H1 (cell line): ENCODE measurements around the gene ZNF446. TPM values are rescaled to one million over a fixed set of nuclear protein-coding genes. Genes with fewer than 3 reads are reported as not detected.

Experiments
- CTCF ChIA-PET: fragments of 300-600 bp; sonication (Branson Sonifier 250); formaldehyde crosslinking; loops from one replicate; lab custom pipeline; 2021; ENCODE audit not compliant: partially characterized antibody; lab: Charles Lee
- POLR2A ChIA-PET: fragments of 300-600 bp; sonication (Branson Sonifier 250); formaldehyde crosslinking; loops from one replicate; lab custom pipeline; 2021; ENCODE audit warnings: inconsistent platforms; ENCODE audit not compliant: partially characterized antibody; lab: Charles Lee
- DNase-seq, 2 experiments: peaks; one replicate each; pipeline versions ENCODE4 v3.0.0 to v3.0.0-alpha.2; 2010 to 2022; ENCODE audit warnings: low spot score in 2 of 2, low read depth in 1 of 2, mixed read lengths in 1 of 2
- FAIRE-seq: peaks from 2 replicates; lab custom pipeline; 2011; peaks lifted over from hg19 to GRCh38; lab: Jason Lieb, UNC
- H2AFZ ChIP-seq: 2 replicates; pipeline ENCODE4 v1.8.1; 2012; ENCODE audit warnings: low read length, inconsistent platforms
- H2AK5ac ChIP-seq: 2 replicates; pipeline ENCODE4 v1.6.1; 2013; ENCODE audit warnings: low read depth, low read length
- H2BK120ac ChIP-seq: replicated peaks from 2 replicates; pipeline ENCODE3; 2013; ENCODE audit warnings: low read depth, low read length, inconsistent platforms
- H2BK12ac ChIP-seq: 2 replicates; pipeline ENCODE4 v1.6.1; 2013; ENCODE audit warnings: low read depth, low read length
- H2BK15ac ChIP-seq: 2 replicates; pipeline ENCODE4 v1.6.1; 2013; ENCODE audit warnings: low read length
- H2BK20ac ChIP-seq: 2 replicates; pipeline ENCODE4 v1.6.1; 2013; ENCODE audit warnings: low read length
- H2BK5ac ChIP-seq: 2 replicates; pipeline ENCODE4 v1.6.1; 2013; ENCODE audit warnings: low read depth, low read length
- H3K14ac ChIP-seq: 2 replicates; pipeline ENCODE4 v1.6.1; 2013; ENCODE audit warnings: inconsistent platforms; ENCODE audit not compliant: insufficient read length
- H3K18ac ChIP-seq: 2 replicates; pipeline ENCODE4 v1.6.1; 2013; ENCODE audit warnings: low read length; ENCODE audit errors: extremely low read depth
- H3K23ac ChIP-seq: 2 replicates; pipeline ENCODE4 v1.6.1; 2013; ENCODE audit warnings: inconsistent platforms; ENCODE audit not compliant: insufficient read length
- H3K23me2 ChIP-seq: 2 replicates; pipeline ENCODE4 v1.6.1; 2013; ENCODE audit warnings: low read depth, low read length
- H3K27ac ChIP-seq: 2 replicates; pipeline ENCODE4 v1.6.1; 2011; ENCODE audit warnings: low read depth, low read length, inconsistent platforms
- H3K27me3 ChIP-seq, 4 experiments: replicated peaks in 1 of 4; 1 replicate in 1 of 4; 2 replicates in 3 of 4; pipeline versions ENCODE4 v1.6.1 to v1.8.1; 2011 to 2013; ENCODE audit warnings: low read length in 3 of 4, mild to moderate bottlenecking in 3 of 4, inconsistent platforms in 2 of 4, mixed read lengths in 2 of 4, moderate library complexity in 1 of 4; ENCODE audit not compliant: control insufficient read depth in 3 of 4, insufficient read depth in 3 of 4; ENCODE audit errors: extremely low read depth in 1 of 4
- H3K36me3 ChIP-seq, 4 experiments: 2 replicates each; pipeline versions ENCODE4 v1.6.1 to v1.8.1; 2011 to 2013; ENCODE audit warnings: mild to moderate bottlenecking in 4 of 4, low read length in 3 of 4, moderate library complexity in 2 of 4, control low read depth in 1 of 4, inconsistent platforms in 1 of 4; ENCODE audit not compliant: insufficient read depth in 4 of 4, control insufficient read depth in 2 of 4
- H3K4ac ChIP-seq: replicated peaks from 2 replicates; pipeline ENCODE3; 2013; ENCODE audit warnings: low read length, low read depth, mixed read lengths, inconsistent platforms; ENCODE audit not compliant: insufficient read length
- H3K4me1 ChIP-seq, 4 experiments: replicated peaks in 1 of 4; 1 replicate in 1 of 4; 2 replicates in 3 of 4; pipeline versions ENCODE4 v1.6.1 to v1.8.1; 2011 to 2013; ENCODE audit warnings: low read length in 3 of 4, inconsistent platforms in 2 of 4, mixed read lengths in 1 of 4; ENCODE audit not compliant: insufficient read depth in 4 of 4, control insufficient read depth in 3 of 4
- H3K4me2 ChIP-seq, 2 experiments: 2 replicates each; pipeline versions ENCODE4 v1.6.1 to v1.8.1; 2011 to 2013; ENCODE audit warnings: low read depth in 2 of 2, low read length in 2 of 2, control low read depth in 1 of 2, inconsistent platforms in 1 of 2, mild to moderate bottlenecking in 1 of 2; ENCODE audit not compliant: insufficient read depth in 1 of 2
- H3K4me3 ChIP-seq, 4 experiments: fragments of 200-600, 300-600 bp in 1 of 4; sonication (generic), shearing (Covaris generic), sonication (Bioruptor Twin) in 1 of 4; 2 replicates each; pipeline versions ENCODE4 v1.5.1 to v1.8.1; 2011 to 2016; ENCODE audit warnings: low read length in 4 of 4, low read depth in 3 of 4, control low read depth in 2 of 4, inconsistent platforms in 2 of 4, mild to moderate bottlenecking in 2 of 4, mixed read lengths in 1 of 4, moderate library complexity in 1 of 4; ENCODE audit not compliant: insufficient read depth in 2 of 4; ENCODE audit errors: extremely low read depth in 1 of 4
- H3K56ac ChIP-seq: replicated peaks from 2 replicates; pipeline ENCODE3; 2013; ENCODE audit warnings: low read depth, mild to moderate bottlenecking, mixed read lengths, low read length, inconsistent platforms; ENCODE audit not compliant: insufficient read length
- H3K79me1 ChIP-seq: 2 replicates; pipeline ENCODE4 v1.6.1; 2013; ENCODE audit warnings: low read depth, low read length, control low read depth
- H3K79me2 ChIP-seq, 2 experiments: 2 replicates each; pipeline versions ENCODE4 v1.6.1 to v1.8.1; 2012 to 2013; ENCODE audit warnings: low read length in 2 of 2, mild to moderate bottlenecking in 2 of 2, inconsistent platforms in 1 of 2; ENCODE audit not compliant: insufficient read depth in 2 of 2, control insufficient read depth in 1 of 2
- H3K9ac ChIP-seq, 4 experiments: replicated peaks in 1 of 4; 1 replicate in 1 of 4; 2 replicates in 3 of 4; pipeline versions ENCODE4 v1.6.1 to v1.8.1; 2011 to 2013; ENCODE audit warnings: low read depth in 3 of 4, low read length in 3 of 4, control low read depth in 2 of 4, mild to moderate bottlenecking in 2 of 4, moderate library complexity in 2 of 4, inconsistent platforms in 1 of 4; ENCODE audit errors: extremely low read depth in 1 of 4
- H3K9me3 ChIP-seq, 2 experiments: 2 replicates each; pipeline versions ENCODE4 v1.6.1 to v1.8.1; 2012 to 2013; ENCODE audit warnings: mild to moderate bottlenecking in 2 of 2, moderate library complexity in 2 of 2, control low read depth in 1 of 2, inconsistent platforms in 1 of 2, low read depth in 1 of 2, low read length in 1 of 2, mixed read lengths in 1 of 2; ENCODE audit not compliant: insufficient read depth in 2 of 2
- H4K20me1 ChIP-seq, 2 experiments: replicated peaks in 1 of 2; 2 replicates each; pipeline versions ENCODE3 to v1.8.1; 2011 to 2013; ENCODE audit warnings: inconsistent platforms in 2 of 2, low read length in 2 of 2, mild to moderate bottlenecking in 1 of 2; ENCODE audit not compliant: insufficient read depth in 2 of 2, control insufficient read depth in 1 of 2
- H4K5ac ChIP-seq: 2 replicates; pipeline ENCODE4 v1.6.1; 2013; ENCODE audit warnings: low read length, low read depth, mixed read lengths, inconsistent platforms; ENCODE audit not compliant: insufficient read length
- H4K8ac ChIP-seq: 2 replicates; pipeline ENCODE4 v1.8.0; 2013; ENCODE audit warnings: mild to moderate bottlenecking, moderate library complexity, low read length, inconsistent platforms; ENCODE audit not compliant: insufficient read depth; ENCODE audit errors: extremely low read depth
- H4K91ac ChIP-seq: replicated peaks from 2 replicates; pipeline ENCODE3; 2013; ENCODE audit warnings: low read length, mixed read lengths, inconsistent platforms; ENCODE audit not compliant: insufficient read length
- CREB1 ChIP-seq: IDR thresholded peaks from 2 replicates; pipeline ENCODE4 v1.6.1; 2012; ENCODE audit warnings: inconsistent platforms
- JUN ChIP-seq: IDR thresholded peaks from 2 replicates; pipeline ENCODE4 v1.6.1; 2011; ENCODE audit warnings: low read depth, mild to moderate bottlenecking, improper control_type of control experiment, low read length
- SIN3A ChIP-seq, 2 experiments: IDR thresholded peaks in 1 of 2; conservative IDR thresholded peaks in 1 of 2; 2 replicates each; pipeline ENCODE4 v1.6.1; 2011 to 2012; ENCODE audit warnings: low read length in 2 of 2, improper control_type of control experiment in 1 of 2, low read depth in 1 of 2, mild to moderate bottlenecking in 1 of 2
- SP4 ChIP-seq: IDR thresholded peaks from 2 replicates; pipeline ENCODE4 v1.6.1; 2012; ENCODE audit warnings: low read length, inconsistent platforms
- WGBS, 2 experiments: shearing (Covaris generic) in 1 of 2; methylation state at CpG; one replicate each; pipeline versions ENCODE4 v1.1.6 to v1.1.7; 2013 to 2015; ENCODE audit warnings: low lambda C conversion rate in 2 of 2, mixed read lengths in 2 of 2, inconsistent platforms in 1 of 2, low coverage in 1 of 2, missing lambda C conversion rate in 1 of 2; ENCODE audit not compliant: insufficient replicate concordance in 2 of 2, insufficient coverage in 1 of 2, insufficient read length in 1 of 2; ENCODE audit errors: extremely low coverage in 1 of 2, missing lambda C conversion rate in 1 of 2; 5-methylcytosine and 5-hydroxymethylcytosine counted together
- polyA plus RNA-seq, 7 experiments: library from polyadenylated mRNA; depleted of rRNA in 3 of 7; stranded (reverse) in 5 of 7; unstranded in 2 of 7; fragments of >200 nt in 5 of 7; fragments of 200-250 nt in 2 of 7; gene quantifications; 1 replicate in 5 of 7; 2 replicates in 1 of 7; 4 replicates in 1 of 7; pipeline versions ENCODE4 v1.2.1 to v1.2.3, GENCODE V29; 2011 to 2013; ENCODE audit warnings: missing spikeins in 2 of 7, mixed read lengths in 2 of 7
- total RNA-seq: library from RNA; stranded (reverse); fragmentation: NEBNext Ultra II Directional; extraction: Animal tissue kit (Norgen Biotek cat#: 25700); gene quantifications from 2 replicates; pipeline ENCODE4 v1.2.1, GENCODE V29; 2021
- TF ChIP-seq, protein P1 (sequence below): IDR thresholded peaks from 2 replicates; pipeline ENCODE4 v1.6.1; 2011; ENCODE audit warnings: low read length, improper control_type of control experiment

Gene ZNF446
- total and polyA plus RNA-seq, 2 of the 8 experiments (the other 6 are each of a cell fraction or from before 2014, with no cell fraction given): 4.1 to 5.5 TPM

DNA sequence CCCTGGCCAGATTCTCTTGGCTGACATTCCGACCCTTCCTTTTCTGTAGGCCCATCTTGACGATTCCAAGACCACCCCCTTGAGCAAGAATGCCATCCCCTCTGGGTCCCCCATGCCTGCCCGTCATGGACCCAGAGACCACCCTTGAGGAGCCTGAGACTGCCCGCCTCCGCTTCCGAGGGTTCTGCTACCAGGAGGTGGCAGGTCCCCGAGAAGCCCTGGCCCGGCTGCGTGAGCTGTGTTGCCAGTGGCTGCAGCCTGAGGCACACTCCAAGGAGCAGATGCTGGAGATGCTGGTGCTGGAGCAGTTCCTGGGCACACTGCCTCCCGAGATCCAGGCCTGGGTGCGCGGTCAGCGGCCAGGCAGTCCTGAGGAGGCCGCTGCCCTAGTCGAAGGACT, 978 bp downstream of the ZNF446 start:
- Histone ChIP-seq H3K79me1 (no peaks in the 10 kb centered on the region), H2BK5ac (no peak overlapping the region), H4K5ac (no peak overlapping the region), H3K14ac (no peak overlapping the region), H3K9me3 (no peaks in the 10 kb centered on the region), H3K27ac (no peak overlapping the region), H4K8ac (no peak overlapping the region), H2BK12ac (no peak overlapping the region), H3K4me1 (peaks cover 0 to 6% (median 5%) of the 10 kb centered on the region in 4 experiments; a peak in 6 of 7 replicates), H3K79me2 (no peaks in the 10 kb centered on the region), H4K20me1 (peaks cover 3 to 6% of the 10 kb centered on the region in 2 experiments), H3K4me3 (peak overlapping the region in 3 of 4 experiments; percentile 42 to 76 (median 66); a peak in 4 of 8 replicates), H4K91ac (no peak overlapping the region), H3K56ac (no peak overlapping the region), H3K23ac (no peak overlapping the region), H3K23me2 (peaks cover 14% of the 10 kb centered on the region), H3K4ac (no peak overlapping the region), H2AK5ac (0 out of 2 replicates have a peak overlapping the region, but pooled peaks have one; percentile 40), H2BK15ac (no peak overlapping the region), H3K27me3 (peaks cover 0 to 3% (median 0%) of the 10 kb centered on the region in 4 experiments; a peak in 3 of 7 replicates), H2AFZ (no peak overlapping the region), H3K18ac (no peak overlapping the region), H3K36me3 (peaks cover under 1 to 4% (median 1%) of the 10 kb centered on the region in 4 experiments; a peak in 3 of 8 replicates), H3K4me2 (peak overlapping the region; percentile 88 to 94), H2BK120ac (no peak overlapping the region), H3K9ac (no peak overlapping the region), H2BK20ac (no peak overlapping the region)
- no peak for FAIRE-seq
- DNase-seq: no peak
- WGBS, 2 experiments: 89% methylated on average over 15 of the region's 15 CpGs; no CpG with 5 or more reads in 1 of the 2 experiments
- ChIA-PET CTCF (interaction anchor here (0.6 to 1.6 kb wide), 3 partner anchors 26 to 61 kb away, joined by 3 to 7 read pairs (median 4); partner anchors contain the start of genes ZBTB45 and ZNF324B), POLR2A (interaction anchor here (0.7 to 3.0 kb wide), 12 partner anchors 9 to 111 kb away, joined by 3 to 14 read pairs (median 3); partner anchors contain the start of genes CHMP2A, TRIM28 and ZBTB45)
- TF ChIP-seq SP4 (no peak), SIN3A (conservative IDR thresholded peaks at IDR 0.05 in 1 of 2, IDR thresholded peaks at IDR 0.05 in 1 of 2; ENCODE audit: low read depth in 1 of 2, low read length in 2 of 2) (no peak), CREB1 (no peak), JUN (no peak)
- TF ChIP-seq, protein P1, sequence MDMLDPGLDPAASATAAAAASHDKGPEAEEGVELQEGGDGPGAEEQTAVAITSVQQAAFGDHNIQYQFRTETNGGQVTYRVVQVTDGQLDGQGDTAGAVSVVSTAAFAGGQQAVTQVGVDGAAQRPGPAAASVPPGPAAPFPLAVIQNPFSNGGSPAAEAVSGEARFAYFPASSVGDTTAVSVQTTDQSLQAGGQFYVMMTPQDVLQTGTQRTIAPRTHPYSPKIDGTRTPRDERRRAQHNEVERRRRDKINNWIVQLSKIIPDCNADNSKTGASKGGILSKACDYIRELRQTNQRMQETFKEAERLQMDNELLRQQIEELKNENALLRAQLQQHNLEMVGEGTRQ: no peak
